Limb (tissue), 2 donors: Measurements from ENCODE around the gene PAPSS1.
"Not testable (repeated sequence)": the region's sequence is repeated elsewhere in the genome, so short reads cannot be mapped to it uniquely, and the experiment has no call there.

Experiments
- DNase-seq, 2 donors: peaks; one replicate each; pipeline ENCODE4 v3.0.0-alpha.2; 2016; ENCODE audit errors: extremely low spot score in 2 of 2

Gene PAPSS1

DNA sequence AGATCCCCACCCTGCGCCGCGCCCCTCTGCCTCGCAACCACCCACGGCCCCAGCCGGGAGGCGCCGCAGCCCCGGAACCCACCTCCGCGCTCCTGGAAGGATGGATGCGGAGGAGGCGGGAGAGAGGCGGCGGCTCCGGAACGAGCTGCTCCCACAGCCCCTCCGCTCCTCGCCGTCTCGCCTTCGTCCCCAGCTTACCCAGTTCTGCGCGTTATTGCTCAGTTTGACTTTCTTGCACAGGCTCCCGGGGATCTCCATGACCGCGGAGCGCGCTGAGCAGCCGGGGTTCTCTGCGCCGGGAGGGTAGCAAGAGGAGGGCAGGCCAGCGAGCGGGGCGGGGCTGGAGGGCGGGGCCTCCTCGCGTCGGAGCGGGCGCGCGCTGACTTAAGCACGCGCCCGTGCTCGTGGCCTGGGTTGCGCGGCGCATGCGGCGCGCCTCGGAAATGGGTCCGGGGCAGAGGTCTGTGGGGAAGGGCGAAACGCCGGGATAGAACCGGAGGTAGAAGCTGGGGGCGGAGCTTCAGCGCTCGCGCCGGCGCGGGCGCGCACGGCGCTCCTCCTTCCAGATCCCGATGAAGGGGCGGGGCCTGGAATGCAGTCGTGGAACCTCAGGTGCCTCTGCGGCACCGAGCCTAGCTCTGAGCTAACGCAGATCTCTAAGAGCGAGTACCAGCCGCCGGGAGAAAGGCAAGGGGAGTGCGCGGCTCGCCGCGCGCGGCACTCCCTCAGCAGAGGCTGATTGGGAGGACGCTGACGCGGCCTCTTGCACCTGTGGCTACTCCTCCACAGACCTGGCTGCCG, at the start of gene PAPSS1:
Gene PAPSS1 (minus strand): TSS at position 313 of the 801 bp plus-strand sequence. CDS start 55 bp downstream, at position 258.
- DNase-seq = peak; percentile 97

DNA sequence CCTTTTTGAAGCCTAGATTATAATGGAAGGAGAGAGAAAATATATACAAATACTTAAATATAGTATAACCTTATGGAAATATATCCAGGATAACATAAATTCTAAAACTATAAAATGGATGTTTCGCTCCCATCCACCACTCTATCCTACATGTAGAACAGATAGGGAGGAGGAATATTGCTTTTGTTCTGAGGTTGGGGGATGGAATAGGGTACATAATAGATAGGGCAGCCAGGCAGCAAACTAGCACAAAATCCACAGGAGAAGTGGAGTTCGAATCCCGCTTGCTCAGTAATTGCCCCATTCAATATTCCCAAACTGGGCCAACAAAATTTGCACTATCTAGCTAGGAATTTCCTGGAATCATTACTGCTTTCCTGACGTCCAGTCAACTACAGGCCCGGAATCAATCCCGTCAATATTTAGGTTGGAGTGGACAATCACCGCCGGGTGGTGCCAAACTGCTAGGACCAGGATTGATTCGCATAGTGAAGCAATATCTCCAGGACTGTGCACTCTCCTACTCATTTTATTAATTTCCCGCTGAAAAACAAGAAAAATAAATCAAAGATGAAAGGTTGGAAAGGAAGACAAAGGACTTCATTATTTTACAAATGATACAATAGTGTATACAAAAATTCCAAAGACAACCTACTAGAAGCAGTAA, 40.4 kb upstream of the PAPSS1 start:
- DNase-seq = no peak

DNA sequence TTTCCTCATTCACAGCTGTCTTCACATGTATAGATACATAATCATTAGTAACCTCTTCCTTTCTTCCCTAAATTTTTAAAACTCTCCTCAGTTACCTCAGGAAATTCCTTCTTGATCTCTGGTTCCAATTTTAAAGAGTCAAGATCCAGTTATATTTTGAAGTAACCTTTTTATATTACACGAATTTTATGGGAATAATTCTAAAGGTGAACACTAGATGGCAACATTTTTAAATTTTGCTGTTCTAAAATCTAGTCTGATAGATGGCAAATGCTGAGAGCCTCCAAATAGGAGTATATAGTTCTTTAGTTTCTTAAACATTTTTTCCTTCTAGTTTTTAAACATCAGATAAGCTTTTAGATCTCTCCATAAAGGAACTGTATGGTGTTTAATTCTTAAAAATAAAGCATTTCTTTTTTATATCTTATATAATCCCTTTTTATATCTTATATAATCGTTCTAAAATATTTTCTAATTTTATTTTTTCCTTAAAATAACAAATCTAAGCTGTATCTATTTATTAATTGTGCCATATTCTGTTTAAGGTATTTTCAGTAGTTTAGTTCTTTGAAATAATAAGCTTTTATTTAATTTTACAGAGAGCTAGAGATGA, 37.9 kb upstream of the PAPSS1 start:
- DNase-seq = peak in 1 of 2 donors; percentile 75

DNA sequence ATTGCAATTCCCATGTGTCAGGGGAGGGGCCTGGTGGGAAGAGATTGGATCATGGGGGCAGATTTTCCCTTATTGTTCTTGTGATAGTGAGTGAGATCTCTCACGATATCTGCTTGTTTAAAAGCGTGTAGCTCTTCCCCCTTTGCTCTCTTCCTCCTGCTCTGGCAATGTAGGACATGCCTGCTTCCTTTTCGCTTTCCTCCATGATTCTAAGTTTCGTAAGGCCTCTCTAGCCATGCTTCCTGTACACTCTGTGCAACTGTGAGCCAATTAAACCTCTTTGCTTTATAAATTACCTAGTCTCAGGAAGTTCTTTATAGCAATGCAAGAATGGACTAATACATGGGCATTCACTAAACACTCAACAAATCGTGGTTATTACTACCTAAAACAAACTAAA, 37.2 kb upstream of the PAPSS1 start:
- no peak for DNase-seq

DNA sequence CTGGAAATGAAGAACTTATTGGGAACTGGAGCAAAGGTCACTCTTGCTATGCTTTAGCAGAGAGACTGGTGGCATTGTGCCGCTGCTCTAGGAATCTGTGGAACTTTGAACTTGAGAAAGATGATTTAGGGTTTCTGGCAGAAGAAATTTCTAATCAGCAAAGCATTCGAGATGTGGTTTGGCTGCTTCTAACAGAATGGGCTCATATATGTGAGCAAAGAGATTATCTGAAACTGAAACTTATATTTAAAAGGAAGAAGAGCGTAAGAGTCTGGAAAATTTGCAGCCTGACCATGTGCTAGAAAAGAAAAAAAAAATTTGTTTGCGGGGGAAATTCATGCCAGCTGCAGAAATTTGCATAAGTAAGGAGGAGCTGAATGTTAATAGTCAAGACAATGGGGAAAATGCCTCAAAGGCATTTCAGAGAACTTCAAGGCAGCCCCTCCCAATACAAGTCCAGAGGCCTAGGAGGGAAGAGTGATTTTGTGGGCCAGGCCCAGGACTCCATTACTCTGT, 35.9 kb upstream of the PAPSS1 start:
- no peak for DNase-seq

DNA sequence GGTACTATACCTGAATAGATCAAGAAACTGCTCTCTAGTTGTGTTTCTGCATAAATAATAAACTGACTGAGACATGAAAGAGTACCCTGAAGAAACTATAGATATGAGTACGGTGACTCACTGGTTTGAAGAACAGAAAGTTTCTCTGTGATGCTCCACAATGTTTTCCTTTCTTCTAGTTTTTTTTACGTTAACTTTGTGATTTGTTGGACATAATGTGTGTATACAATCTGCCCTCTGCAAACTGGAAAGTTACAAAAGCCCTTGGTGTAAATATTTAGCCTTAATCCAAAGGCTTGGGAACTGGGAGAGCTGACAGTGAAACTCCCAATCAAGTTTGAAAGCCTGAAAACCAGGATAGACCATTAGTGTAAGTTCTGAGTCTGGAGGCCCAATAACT, 31.6 kb upstream of the PAPSS1 start:
- no peak for DNase-seq

DNA sequence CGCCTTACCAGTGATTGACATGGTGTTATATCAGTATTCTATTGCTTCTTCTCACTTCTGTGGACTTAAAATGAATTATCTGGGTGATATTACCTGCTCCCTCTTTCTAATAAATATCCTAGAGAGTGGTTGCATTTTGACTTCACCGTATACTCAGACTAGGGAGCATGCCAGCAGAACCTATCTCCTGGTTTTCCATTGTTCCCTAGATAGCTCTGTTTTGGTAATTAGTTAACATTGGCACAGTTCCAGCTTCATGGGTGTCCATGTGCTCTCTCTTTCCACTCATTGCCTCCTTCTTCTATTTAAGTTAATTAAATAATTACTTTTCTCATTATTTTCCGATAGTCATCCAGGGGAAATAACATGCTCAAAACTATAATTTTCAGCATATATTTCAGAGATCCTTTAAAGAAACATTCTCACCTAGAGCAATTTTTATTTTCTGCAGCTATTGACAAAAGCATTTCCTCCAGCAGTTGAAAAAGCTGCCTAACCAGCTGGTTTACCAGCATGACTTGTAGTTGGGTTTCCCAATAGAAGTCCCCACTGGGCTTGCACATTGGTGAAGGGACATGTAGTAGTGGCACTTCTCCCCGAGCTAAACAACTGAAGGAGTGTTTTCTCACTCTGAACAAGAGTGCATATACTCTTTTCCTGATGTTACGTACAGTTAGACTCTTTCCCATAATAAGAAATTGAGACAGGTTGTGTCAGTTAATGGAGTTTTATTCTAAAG, 27.9 kb upstream of the PAPSS1 start:
- no peak for DNase-seq

DNA sequence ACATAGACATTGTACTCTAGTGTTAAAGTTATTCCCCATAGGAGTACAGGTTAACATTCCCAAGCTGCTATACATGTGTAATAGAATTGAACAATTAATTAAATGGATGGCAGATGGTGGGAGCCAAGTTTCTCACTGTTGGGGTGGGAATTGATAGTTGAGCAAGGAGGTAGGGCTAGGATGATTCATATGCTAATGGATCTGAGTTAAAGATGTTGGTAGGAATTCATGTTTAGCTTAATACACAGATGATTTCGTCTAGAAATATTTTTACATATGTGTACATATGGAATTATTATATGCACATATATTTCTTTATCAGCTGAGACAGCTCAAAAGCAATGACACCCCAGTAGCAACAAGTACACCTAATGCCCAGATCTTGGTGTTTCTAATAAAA, 26.1 kb upstream of the PAPSS1 start:
- no peak for DNase-seq

DNA sequence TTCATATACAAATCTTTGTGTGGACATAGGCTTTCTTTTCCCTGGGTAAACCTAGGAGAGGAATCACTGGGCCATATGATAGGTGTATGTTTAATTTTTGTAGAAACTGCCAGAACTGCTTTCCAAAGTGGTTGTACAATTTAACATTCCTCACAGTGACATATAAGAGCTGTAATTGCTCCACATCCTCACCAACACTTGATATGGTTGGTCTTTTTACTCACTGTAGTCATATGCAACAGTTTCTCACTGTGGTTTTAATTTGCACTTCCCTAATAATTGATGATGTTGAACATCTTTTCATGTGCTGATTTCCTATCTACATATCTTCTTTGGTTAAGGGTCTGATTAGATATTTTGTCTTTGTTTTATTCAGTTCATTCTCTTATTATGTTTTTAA, 24.5 kb upstream of the PAPSS1 start:
- DNase-seq = no peak

DNA sequence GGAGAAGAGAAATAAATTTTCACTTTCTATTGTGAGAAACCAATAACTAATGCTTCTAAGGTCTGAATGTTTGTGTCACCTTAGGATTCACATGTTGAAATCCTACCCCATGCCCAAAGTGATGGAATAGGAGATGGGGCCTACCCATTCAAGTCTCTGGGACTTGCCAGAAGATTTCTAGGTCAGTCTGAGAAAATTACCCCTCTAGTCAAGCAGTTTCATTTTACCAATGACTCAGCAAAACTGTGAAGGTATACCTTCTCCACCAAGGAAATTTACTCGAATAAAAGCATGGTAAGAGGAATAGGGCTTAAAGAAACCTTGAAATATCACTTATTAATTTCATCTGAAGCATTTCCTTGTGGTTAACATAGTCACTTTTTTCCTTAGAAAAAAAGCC, 23.5 kb upstream of the PAPSS1 start:
- DNase-seq = no peak

DNA sequence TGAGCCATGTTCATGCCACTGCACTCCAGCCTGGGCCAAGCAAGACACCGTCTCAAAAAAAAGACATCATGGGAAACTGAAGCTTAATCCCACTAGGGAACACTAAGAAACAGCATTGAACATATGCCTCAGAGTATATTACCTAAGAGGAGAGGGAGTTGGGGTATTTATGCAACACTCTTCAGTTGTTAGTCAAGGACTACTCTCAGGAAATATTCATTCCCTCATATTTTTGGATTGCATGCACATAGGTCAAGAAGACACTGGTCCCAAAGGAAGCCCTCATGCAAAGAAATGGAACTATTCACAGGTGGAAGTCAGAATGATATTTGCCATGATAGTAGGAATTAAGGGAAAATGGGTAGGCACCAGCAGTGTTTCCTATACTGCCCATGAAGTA, 22.8 kb upstream of the PAPSS1 start:
- no peak for DNase-seq

DNA sequence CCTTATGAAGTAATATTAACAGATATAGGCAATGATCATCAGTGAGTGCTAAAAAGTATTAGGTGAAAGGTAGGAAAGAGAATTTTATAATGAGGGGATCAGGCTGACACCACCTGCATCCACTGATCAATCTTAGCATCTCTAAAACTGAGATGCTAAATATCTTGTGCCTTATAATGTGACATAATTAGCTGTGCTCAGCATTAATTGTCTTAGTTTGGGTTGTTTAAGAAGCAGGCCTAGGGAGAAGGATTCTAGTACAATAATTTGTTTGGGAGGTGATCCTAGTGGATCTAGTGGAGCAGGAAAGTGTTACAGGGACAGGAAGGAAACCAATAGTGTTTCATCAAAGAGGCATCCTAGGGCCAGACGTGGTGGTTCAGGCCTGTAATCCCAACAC, 22.2 kb upstream of the PAPSS1 start:
- no peak for DNase-seq

DNA sequence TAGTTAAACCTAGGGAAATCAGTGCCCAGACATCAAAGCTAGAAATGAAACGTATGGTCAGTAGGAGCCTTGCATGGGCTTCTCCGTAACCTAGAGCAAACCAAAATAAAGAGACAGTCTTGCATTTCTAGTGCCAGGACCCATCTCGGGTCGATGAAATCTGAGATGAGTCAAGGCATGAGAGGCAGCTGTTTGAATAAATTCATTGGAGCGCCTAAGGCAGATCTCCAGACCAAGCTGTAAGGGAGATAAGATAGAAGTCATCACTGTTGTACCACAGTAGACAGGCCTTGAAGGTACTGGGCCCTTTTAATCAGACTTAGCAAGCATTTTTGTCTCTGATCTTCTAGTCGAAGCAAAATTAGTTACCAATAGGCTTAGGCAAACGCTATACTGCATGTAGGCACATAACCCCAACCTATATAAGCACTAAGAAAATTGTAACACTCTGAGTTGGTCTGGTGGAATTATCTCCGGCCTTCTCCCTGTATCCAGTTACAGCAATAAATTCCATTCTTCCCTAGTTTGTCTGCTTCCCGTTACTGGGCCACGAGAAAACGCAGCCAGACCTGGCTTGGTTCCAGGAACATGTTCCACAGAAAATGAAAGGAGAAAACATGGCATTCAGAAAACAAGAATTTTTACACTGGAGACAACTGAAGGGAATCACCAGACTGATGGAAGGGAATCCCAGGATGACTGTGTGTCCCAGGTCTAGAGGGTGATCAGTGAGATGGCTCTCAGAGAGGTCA, 21.1 kb upstream of the PAPSS1 start:
- peak; percentile 66 to 79 for DNase-seq

DNA sequence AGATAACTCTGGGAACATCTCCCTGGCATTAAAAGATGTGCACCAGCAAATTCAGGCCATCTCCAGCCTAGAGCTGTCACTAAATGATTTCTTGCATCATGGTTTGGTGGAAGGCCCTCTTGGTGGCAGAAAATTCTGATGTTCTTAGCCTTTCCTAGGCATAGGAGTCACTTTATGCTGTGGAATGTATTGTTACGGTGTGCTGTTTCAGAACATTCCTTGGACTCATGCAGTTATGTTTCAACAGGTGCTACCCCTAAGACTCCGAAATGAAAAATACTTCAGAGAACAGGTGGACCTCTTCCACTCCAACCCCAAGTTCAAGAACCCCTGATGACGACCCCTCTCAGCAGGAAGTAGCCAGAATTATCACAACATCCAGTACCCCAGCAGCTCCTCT, 20.3 kb upstream of the PAPSS1 start:
- DNase-seq = no peak

DNA sequence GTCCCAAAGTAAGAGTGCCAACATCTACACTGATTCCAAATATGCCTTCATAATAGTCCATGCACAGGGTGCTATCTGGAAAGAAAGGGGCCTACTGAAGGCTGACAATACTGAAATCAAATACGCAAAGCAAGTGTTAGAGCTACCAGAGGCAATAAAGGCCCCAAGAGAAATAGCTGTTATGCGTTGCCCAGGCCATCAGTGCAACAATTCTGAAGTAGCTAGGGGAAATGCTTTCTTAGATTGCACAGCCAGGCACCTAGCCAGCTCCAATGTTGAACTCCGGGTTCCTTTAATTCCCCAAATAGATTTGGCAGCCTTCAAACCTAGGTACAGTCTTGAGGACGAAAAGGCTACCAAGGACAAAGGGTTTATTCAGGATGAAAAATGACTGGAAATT, 17.4 kb upstream of the PAPSS1 start:
- DNase-seq = no peak

DNA sequence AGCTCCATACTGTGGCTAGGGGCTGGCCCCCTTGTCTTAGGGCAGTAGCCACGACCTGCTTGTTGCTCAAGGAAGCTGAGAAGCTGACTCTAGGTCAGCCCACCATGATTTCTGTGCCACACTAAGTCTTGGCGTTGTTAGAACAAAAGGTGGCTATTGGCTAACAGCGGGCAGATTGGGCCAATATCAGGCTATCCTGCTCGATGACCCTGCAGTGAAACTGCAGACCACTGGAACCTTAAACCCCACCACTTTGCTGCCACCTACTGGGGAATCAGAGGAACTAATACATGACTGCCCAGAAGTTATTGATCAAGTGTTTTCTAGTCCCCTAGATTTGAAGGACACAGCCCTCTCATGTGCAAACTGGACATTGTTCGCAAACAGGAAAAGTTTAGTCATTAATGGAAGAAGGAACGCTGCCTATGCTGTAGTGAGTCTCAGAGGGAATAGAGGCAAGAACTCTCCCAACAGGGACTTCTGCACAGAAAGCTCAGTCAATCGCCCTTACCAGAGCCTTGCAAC, 17.0 kb upstream of the PAPSS1 start:
- no peak for DNase-seq

DNA sequence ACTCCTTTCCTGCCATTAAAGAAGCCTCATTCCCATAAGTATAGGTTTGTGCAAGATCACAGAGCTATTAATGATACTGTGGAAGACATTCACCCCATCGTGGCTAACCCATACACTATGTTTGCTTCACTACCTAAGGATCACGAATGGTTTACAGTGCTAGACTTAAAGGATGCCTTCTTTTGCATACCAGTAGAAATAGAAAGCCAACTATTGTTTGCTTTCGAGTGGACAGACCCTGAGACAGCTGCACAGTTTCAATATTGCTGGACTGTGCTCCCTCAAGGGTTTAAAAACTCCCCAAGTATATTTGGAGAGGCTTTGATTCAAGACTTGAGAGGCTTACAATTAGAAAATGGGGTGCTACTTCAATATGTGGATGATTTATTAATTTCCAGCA, 16.0 kb upstream of the PAPSS1 start:
- DNase-seq = no peak

DNA sequence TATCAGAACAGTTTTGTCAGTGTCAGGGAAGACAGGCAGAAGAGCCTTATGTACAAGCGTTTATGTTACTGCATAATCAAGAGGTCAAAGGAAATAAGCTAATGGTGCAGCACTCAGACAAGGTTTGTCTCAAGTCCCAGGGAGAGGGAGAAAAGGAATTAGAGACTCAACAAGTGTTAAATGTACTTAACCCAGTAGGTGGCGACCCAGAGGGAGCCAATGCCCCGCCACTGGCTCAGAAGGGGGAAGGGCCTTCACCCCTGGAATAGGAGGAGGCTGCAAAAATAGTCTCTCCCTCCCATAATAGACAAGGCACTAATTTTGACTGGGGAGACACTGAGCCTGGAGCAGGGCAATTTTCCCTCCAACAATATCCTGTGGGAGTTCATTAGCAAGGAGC, 14.1 kb upstream of the PAPSS1 start:
- DNase-seq = no peak

DNA sequence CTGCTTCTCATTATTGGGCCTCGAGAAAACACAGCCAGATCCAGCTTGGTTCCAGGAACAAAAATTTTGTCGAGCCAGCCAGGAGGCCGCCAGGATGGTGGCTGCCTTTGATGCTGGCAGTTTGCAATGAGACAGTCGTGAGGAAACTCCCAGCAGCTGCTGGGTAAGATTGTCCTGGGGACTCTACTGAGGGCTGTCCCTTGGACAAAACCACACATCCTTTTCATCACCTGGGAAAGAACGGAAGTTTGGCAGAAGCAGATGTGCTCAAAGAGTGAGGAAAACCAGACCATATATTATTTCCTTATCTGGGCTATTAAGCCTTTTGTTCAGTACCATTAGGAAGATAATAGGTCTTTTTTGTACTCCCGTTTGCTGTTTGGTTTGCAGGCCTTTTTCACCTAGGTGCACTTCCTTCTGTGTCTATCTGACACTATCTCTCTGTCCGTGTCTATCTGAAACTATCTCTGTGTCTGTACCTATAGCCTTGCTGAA, 13.4 kb upstream of the PAPSS1 start:
- DNase-seq = peak; percentile 36 to 49

DNA sequence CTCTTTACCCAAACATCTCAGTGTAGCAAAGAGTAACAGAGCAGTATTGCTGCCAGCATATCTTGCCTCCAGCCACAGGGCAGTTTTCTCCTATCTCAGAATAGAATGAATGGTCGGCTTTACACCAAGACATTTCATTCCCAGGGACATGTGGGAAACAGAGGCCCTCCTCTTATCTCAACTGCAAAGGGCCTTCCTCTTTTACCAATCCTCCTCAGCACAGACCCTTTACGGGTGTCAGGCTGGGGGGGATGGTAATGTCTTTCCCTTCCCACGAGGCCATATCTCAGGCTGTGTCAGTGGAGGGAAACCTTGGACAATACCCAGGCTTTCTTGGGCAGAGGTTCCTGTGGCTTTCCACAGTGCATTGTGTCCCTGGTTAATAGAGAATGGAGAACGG, 9.0 kb upstream of the PAPSS1 start:
- not testable (repeated sequence) for DNase-seq
